GM23338 (cell line): ENCODE data around the gene AQP9. TPM values are rescaled to one million over a fixed set of nuclear protein-coding genes. Genes with fewer than 3 reads are reported as not detected.

ENCODE experiments used
- ATAC-seq: fragments of 200-7000 bp; cut with Tn5 transposase; 3 replicates; pipeline ENCODE4 v1.9.1; 2020
- DNase-seq: peaks from one replicate; pipeline ENCODE4 v3.0.0-alpha.2; 2015; ENCODE audit warnings: low spot score
- H2AFZ ChIP-seq: fragments of 200-600 bp; sonication (generic); 2 replicates; pipeline ENCODE4 v1.8.0; 2016; ENCODE audit warnings: antibody characterized with exemption, mild to moderate bottlenecking, moderate library complexity
- H3F3A ChIP-seq: fragments of 200-600 bp; sonication (generic); replicated peaks from 2 replicates; pipeline ENCODE4 v1.8.0; 2017; ENCODE audit warnings: antibody characterized with exemption, mixed run types, low read depth
- H3K27ac ChIP-seq: fragments of 200-600 bp; sonication (generic); 2 replicates; pipeline ENCODE4 v1.6.1; 2016; ENCODE audit warnings: low read depth
- H3K27me3 ChIP-seq: fragments of 200-600 bp; sonication (generic); 2 replicates; pipeline ENCODE4 v1.8.0; 2016; ENCODE audit warnings: mild to moderate bottlenecking, mixed run types, moderate library complexity; ENCODE audit not compliant: insufficient read depth
- H3K36me3 ChIP-seq: fragments of 200-600 bp; sonication (generic); 2 replicates; pipeline ENCODE4 v1.8.0; 2016; ENCODE audit warnings: mild to moderate bottlenecking; ENCODE audit not compliant: insufficient read depth
- H3K4me1 ChIP-seq: fragments of 200-600 bp; sonication (generic); 2 replicates; pipeline ENCODE4 v1.8.0; 2016; ENCODE audit warnings: mild to moderate bottlenecking, moderate library complexity; ENCODE audit not compliant: insufficient read depth
- H3K4me2 ChIP-seq: fragments of 200-600 bp; sonication (generic); 2 replicates; pipeline ENCODE4 v1.7.1; 2017; ENCODE audit warnings: mixed run types
- H3K4me3 ChIP-seq: fragments of 200-600 bp; sonication (generic); 2 replicates; pipeline ENCODE4 v1.6.1; 2016; ENCODE audit warnings: mixed run types
- H3K79me2 ChIP-seq: fragments of 200-600 bp; sonication (generic); replicated peaks from 2 replicates; pipeline ENCODE4 v1.8.0; 2017; ENCODE audit warnings: mild to moderate bottlenecking; ENCODE audit not compliant: insufficient read depth
- H3K9me2 ChIP-seq: fragments of 200-600 bp; sonication (generic); 2 replicates; pipeline ENCODE4 v1.8.0; 2017; ENCODE audit not compliant: insufficient read depth
- H4K20me1 ChIP-seq: fragments of 200-600 bp; sonication (generic); replicated peaks from 2 replicates; pipeline ENCODE4 v1.8.0; 2017; ENCODE audit warnings: mild to moderate bottlenecking; ENCODE audit not compliant: insufficient read depth
- H3K27ac Mint-ChIP-seq: 2 replicates; pipeline ENCODE4 v1.8.0; 2020; ENCODE audit warnings: inconsistent platforms, mild to moderate bottlenecking, moderate library complexity, mixed read lengths
- H3K27me3 Mint-ChIP-seq: 3 replicates; pipeline ENCODE4 v1.8.0; 2022; ENCODE audit warnings: low read depth, mild to moderate bottlenecking, moderate library complexity, mixed read lengths, inconsistent platforms; ENCODE audit not compliant: insufficient read depth, poor library complexity
- H3K36me3 Mint-ChIP-seq: 3 replicates; pipeline ENCODE4 v1.8.0; 2021; ENCODE audit warnings: low read depth, mild to moderate bottlenecking, inconsistent platforms, moderate library complexity, mixed read lengths
- H3K4me1 Mint-ChIP-seq: 3 replicates; pipeline ENCODE4 v1.8.0; 2020; ENCODE audit warnings: mild to moderate bottlenecking, inconsistent platforms, mixed read lengths
- H3K4me3 Mint-ChIP-seq: 3 replicates; pipeline ENCODE4 v1.8.0; 2021; ENCODE audit warnings: moderate library complexity, mild to moderate bottlenecking, inconsistent platforms, mixed read lengths
- H3K9me3 Mint-ChIP-seq: 3 replicates; pipeline ENCODE4 v1.8.0; 2020; ENCODE audit warnings: moderate library complexity, mild to moderate bottlenecking, inconsistent platforms, mixed read lengths
- CREB1 ChIP-seq: fragments of 250-450 bp; sonication (Bioruptor Pico); IDR thresholded peaks from 2 replicates; pipeline ENCODE4 v1.5.0; 2020; ENCODE audit warnings: low read depth, mild to moderate bottlenecking, moderate library complexity
- EZH2 ChIP-seq: fragments of 200-600 bp; sonication (generic); IDR thresholded peaks from one replicate; pipeline ENCODE4 v1.8.0; 2017; ENCODE audit warnings: antibody characterized with exemption, mild to moderate bottlenecking, low read depth; ENCODE audit not compliant: unreplicated experiment
- EZH2phosphoT487 ChIP-seq: fragments of 200-600 bp; sonication (generic); IDR thresholded peaks from one replicate; pipeline ENCODE4 v1.8.1; 2018; ENCODE audit warnings: antibody characterized with exemption; ENCODE audit not compliant: unreplicated experiment
- JUNB ChIP-seq: IDR thresholded peaks from one replicate; pipeline ENCODE4 v1.6.1; 2016; ENCODE audit warnings: antibody characterized with exemption; ENCODE audit not compliant: unreplicated experiment
- NANOG ChIP-seq: IDR thresholded peaks from 2 replicates; pipeline ENCODE4 v1.6.1; 2016; ENCODE audit warnings: antibody characterized with exemption, borderline replicate concordance
- POLR2AphosphoS5 ChIP-seq: IDR thresholded peaks from 2 replicates; pipeline ENCODE4 v1.6.1; 2016; ENCODE audit warnings: antibody characterized with exemption, low read depth
- STAT1 ChIP-seq: IDR thresholded peaks from one replicate; pipeline ENCODE4 v1.6.1; 2016; ENCODE audit warnings: antibody characterized with exemption; ENCODE audit not compliant: unreplicated experiment
- ZNF114 ChIP-seq: fragments of 250-450 bp; sonication (Bioruptor Pico); IDR thresholded peaks from 2 replicates; pipeline ENCODE4 v1.5.0; 2020; ENCODE audit warnings: mild to moderate bottlenecking, moderate library complexity
- ZNF331 ChIP-seq: fragments of 250-450 bp; sonication (Bioruptor Pico); IDR thresholded peaks from 2 replicates; pipeline ENCODE4 v1.5.0; 2020; ENCODE audit warnings: low read depth, mild to moderate bottlenecking, moderate library complexity
- ZNF462 ChIP-seq: fragments of 250-450 bp; sonication (Bioruptor Pico); IDR thresholded peaks from 2 replicates; pipeline ENCODE4 v1.5.0; 2020; ENCODE audit warnings: mild to moderate bottlenecking, moderate library complexity
- polyA plus RNA-seq: library from polyadenylated mRNA; unstranded; fragments of >200 nt; fragmentation: Nextera tagmentation; extraction: Ambion mirVana; gene quantifications from 2 replicates; pipeline ENCODE4 v1.2.1, GENCODE V29; 2016
- total RNA-seq: library from RNA; depleted of rRNA; stranded (reverse); fragments of >200 nt; shearing (Covaris generic); gene quantifications from 2 replicates; pipeline ENCODE4 v1.2.3, GENCODE V29; 2014
- TF ChIP-seq, protein P1 (sequence below), 2 experiments: fragments of 200-600 bp in 1 of 2; sonication (generic) in 1 of 2; conservative IDR thresholded peaks; 2 replicates each; pipeline versions ENCODE4 v1.5.1 to v1.6.1; 2016 to 2017; ENCODE audit warnings: antibody characterized with exemption in 2 of 2, low read depth in 2 of 2, mild to moderate bottlenecking in 2 of 2, moderate library complexity in 1 of 2
- TF ChIP-seq, protein P2 (sequence below): IDR thresholded peaks from 2 replicates; pipeline ENCODE4 v1.6.1; 2016; ENCODE audit warnings: antibody characterized with exemption
- TF ChIP-seq, protein P3 (sequence below): IDR thresholded peaks from one replicate; pipeline ENCODE4 v1.6.1; 2018; ENCODE audit warnings: antibody characterized with exemption; ENCODE audit not compliant: unreplicated experiment

AQP9 gene
- total and polyA plus RNA-seq, 2 experiments from 2014 or later: not detected

DNA sequence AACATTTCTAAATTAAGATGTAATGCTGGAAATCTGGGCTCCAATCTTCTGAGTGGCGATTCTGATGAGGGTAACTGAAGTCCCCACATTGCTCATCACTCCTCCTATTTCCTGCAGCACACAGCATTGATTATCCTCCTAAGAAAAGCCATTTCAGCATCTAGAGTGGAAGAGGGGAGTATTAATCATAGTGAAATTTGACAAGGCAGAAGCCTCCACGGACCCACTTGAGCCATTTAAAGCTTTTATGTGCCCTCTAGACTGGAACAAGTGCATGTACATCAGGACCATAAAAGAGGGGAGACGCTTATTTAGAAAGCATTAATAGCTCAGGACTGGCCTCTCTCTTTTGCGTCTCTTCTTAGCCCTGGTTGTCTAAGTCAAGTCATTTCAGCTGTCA, 25.8 kb downstream of the AQP9 start:
- Histone ChIP-seq H3K79me2 (no peaks in the 10 kb centered on the region), H3F3A (no peaks in the 10 kb centered on the region), H3K9me2 (peaks cover 7% of the 10 kb centered on the region; the same call in 1 of the 2 replicates), H3K36me3 (no peaks in the 10 kb centered on the region), H3K27me3 (no peaks in the 10 kb centered on the region), H3K27ac (no peak overlapping the region), H3K4me2 (no peak overlapping the region), H3K4me1 (no peaks in the 10 kb centered on the region), H4K20me1 (no peaks in the 10 kb centered on the region), H2AFZ (no peak overlapping the region), H3K4me3 (no peak overlapping the region)
- Mint-ChIP-seq H3K4me1 (no peaks in the 10 kb centered on the region), H3K4me3 (no peak overlapping the region), H3K27ac (no peak overlapping the region), H3K36me3 (no peaks in the 10 kb centered on the region), H3K27me3 (no peaks in the 10 kb centered on the region), H3K9me3 (no peaks in the 10 kb centered on the region)
- DNase-seq: no peak
- TF ChIP-seq, protein P1, sequence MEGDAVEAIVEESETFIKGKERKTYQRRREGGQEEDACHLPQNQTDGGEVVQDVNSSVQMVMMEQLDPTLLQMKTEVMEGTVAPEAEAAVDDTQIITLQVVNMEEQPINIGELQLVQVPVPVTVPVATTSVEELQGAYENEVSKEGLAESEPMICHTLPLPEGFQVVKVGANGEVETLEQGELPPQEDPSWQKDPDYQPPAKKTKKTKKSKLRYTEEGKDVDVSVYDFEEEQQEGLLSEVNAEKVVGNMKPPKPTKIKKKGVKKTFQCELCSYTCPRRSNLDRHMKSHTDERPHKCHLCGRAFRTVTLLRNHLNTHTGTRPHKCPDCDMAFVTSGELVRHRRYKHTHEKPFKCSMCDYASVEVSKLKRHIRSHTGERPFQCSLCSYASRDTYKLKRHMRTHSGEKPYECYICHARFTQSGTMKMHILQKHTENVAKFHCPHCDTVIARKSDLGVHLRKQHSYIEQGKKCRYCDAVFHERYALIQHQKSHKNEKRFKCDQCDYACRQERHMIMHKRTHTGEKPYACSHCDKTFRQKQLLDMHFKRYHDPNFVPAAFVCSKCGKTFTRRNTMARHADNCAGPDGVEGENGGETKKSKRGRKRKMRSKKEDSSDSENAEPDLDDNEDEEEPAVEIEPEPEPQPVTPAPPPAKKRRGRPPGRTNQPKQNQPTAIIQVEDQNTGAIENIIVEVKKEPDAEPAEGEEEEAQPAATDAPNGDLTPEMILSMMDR (conservative IDR thresholded peaks at IDR 0.05; ENCODE audit: low read depth in 2 of 2): no peak
- TF ChIP-seq POLR2AphosphoS5 (no peak), CREB1 (CRISPR knock-in tag) (no peak), EZH2phosphoT487 (no peak), EZH2 (no peak), JUNB (no peak), NANOG (no peak), ZNF331 (CRISPR knock-in tag) (no peak), ZNF114 (CRISPR knock-in tag) (no peak), ZNF462 (no peak), STAT1 (no peak)
- TF ChIP-seq, protein P2, sequence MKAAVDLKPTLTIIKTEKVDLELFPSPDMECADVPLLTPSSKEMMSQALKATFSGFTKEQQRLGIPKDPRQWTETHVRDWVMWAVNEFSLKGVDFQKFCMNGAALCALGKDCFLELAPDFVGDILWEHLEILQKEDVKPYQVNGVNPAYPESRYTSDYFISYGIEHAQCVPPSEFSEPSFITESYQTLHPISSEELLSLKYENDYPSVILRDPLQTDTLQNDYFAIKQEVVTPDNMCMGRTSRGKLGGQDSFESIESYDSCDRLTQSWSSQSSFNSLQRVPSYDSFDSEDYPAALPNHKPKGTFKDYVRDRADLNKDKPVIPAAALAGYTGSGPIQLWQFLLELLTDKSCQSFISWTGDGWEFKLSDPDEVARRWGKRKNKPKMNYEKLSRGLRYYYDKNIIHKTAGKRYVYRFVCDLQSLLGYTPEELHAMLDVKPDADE: no peak
- TF ChIP-seq, protein P3, sequence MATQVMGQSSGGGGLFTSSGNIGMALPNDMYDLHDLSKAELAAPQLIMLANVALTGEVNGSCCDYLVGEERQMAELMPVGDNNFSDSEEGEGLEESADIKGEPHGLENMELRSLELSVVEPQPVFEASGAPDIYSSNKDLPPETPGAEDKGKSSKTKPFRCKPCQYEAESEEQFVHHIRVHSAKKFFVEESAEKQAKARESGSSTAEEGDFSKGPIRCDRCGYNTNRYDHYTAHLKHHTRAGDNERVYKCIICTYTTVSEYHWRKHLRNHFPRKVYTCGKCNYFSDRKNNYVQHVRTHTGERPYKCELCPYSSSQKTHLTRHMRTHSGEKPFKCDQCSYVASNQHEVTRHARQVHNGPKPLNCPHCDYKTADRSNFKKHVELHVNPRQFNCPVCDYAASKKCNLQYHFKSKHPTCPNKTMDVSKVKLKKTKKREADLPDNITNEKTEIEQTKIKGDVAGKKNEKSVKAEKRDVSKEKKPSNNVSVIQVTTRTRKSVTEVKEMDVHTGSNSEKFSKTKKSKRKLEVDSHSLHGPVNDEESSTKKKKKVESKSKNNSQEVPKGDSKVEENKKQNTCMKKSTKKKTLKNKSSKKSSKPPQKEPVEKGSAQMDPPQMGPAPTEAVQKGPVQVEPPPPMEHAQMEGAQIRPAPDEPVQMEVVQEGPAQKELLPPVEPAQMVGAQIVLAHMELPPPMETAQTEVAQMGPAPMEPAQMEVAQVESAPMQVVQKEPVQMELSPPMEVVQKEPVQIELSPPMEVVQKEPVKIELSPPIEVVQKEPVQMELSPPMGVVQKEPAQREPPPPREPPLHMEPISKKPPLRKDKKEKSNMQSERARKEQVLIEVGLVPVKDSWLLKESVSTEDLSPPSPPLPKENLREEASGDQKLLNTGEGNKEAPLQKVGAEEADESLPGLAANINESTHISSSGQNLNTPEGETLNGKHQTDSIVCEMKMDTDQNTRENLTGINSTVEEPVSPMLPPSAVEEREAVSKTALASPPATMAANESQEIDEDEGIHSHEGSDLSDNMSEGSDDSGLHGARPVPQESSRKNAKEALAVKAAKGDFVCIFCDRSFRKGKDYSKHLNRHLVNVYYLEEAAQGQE: no peak
- ATAC-seq: no peak
